IPS-18c (cell line): ENCODE measurements around the gene MYO7B.

Source experiments
- H3K4me3 ChIP-seq: 2 replicates; pipeline ENCODE4 v1.7.0; 2013; ENCODE audit warnings: low read depth, mild to moderate bottlenecking, low read length, moderate library complexity; ENCODE audit not compliant: insufficient read depth
- H3K9me3 ChIP-seq: one replicate; pipeline ENCODE4 v1.6.1; 2013; ENCODE audit warnings: mild to moderate bottlenecking, low read length, moderate library complexity; ENCODE audit not compliant: control insufficient read depth, insufficient read depth

The MYO7B gene

DNA sequence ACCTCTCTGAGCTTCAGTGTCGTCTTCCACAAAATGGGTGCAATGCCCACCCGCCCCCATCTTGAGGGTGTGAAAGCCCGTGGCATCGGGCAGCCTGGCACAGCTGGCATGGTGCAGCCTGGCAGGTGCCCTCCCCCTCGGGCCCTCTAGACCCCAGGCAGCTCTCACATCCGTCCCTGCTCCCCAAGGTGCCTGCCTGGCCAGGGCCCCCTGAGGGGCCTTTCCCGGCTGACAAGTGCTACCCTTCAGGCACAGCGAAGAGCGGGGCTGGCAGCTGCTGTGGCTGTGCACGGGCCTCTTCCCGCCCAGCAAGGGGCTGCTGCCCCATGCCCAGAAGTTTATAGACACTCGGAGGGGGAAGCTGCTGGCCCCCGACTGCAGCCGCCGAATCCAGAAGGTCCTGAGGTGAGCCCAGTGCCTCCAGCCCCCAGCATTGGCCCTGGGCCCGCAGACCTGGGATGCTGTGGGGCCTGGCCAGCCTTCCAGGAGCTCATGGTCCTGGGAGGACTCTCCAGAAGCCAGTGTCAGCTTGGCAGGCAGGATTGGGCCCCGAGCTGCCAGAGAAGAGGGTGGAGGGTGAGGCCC is 96.6 kb downstream of the MYO7B start:
- Histone ChIP-seq H3K4me3 (no peak overlapping the region), H3K9me3 (no peaks in the 10 kb centered on the region)

DNA sequence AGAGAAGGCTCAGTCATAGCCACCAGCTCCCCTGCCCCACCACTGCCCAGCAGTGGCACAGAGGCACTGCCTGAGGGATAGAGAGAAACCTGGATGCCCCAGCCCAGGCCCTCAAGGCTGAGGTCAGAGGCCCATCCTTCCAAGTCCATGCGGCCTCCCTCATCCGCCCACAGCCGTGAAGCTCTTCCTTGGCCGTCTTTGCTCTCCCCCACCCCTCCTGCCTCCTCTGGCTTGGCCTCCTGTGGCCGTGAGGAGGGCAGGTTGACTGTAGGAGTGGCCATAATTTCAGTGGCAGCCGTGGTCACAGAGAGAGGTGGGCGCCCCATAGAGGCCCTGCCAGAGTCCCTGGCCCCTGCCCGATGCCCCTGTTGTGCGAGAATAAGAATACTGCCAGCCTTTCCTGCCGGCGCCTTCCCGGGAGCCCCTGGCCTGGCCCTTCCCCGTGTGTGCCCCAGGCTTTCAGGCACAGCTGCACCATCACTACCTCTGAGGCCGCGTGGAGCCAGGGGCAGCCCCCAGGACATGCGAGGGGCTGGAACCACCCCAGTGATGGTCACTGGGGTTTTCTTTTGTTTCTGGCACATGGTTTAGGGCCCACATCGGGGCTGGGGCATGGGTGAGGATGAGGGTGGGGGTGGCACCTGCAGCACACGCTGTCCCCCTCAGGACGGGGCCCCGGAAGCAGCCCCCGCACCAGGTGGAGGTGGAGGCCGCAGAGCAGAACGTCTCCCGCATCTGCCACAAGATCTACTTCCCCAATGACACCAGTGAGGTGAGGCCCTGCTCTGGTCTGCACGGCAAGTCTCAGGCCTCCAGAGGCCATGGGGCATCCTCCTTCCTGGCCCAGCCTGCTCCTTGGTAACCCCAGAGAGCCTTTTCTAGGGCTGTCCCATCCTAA is 97.4 kb downstream of the MYO7B start:
- Histone ChIP-seq H3K9me3 (no peaks in the 10 kb centered on the region), H3K4me3 (no peak overlapping the region)

DNA sequence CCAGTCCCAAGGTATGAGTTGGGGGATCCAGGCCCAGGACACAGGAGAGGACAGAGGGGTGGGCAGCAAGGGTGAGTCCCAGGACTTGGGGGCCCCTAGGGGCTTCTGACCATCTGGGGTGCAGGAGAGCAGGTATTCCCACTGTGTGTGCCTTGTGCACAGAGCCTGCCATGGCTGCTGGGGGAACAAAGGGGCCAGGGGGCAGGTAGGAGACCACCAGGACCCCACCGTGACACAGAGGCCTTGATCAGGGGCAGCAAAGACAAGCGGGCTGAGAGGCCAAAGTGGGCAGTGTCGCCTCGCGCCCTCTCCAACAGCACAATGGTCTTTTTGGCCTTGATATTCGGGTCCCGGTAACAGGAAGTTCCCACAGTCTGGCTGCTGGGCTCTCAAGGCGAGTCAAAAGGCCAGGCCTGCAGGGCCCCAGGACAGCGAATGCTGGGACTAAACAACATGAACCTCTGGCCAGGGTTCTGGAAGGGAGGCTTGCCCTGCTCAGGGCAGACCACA is 98.1 kb downstream of the MYO7B start:
- Histone ChIP-seq H3K9me3 (no peaks in the 10 kb centered on the region), H3K4me3 (no peak overlapping the region)

DNA sequence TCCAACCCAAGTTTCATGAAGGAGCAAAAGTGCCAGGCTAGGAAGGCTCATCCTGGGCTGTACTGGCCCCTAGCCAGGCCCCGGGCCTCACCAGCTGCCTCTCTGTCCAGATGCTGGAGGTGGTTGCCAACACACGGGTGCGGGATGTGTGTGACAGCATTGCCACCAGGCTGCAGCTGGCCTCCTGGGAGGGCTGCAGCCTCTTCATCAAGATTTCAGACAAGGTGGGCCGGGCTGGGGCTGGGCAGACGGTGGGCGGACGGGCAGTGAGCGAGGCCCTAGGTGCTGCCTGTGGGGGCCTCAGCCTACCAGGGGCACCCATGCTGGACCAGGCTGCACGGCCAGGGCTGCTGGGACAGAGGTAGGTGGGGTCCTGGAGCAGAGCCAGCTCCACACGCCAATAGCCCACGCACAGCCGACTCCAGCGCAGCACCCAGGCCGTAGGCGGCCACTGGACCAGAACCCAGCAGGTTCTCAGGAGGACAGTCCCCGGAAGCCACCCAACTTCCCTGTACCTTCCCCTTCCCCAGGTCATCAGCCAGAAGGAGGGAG is 98.7 kb downstream of the MYO7B start:
- no peak overlapping the region for H3K4me3 ChIP-seq
- H3K9me3 ChIP-seq: no peaks in the 10 kb centered on the region

DNA sequence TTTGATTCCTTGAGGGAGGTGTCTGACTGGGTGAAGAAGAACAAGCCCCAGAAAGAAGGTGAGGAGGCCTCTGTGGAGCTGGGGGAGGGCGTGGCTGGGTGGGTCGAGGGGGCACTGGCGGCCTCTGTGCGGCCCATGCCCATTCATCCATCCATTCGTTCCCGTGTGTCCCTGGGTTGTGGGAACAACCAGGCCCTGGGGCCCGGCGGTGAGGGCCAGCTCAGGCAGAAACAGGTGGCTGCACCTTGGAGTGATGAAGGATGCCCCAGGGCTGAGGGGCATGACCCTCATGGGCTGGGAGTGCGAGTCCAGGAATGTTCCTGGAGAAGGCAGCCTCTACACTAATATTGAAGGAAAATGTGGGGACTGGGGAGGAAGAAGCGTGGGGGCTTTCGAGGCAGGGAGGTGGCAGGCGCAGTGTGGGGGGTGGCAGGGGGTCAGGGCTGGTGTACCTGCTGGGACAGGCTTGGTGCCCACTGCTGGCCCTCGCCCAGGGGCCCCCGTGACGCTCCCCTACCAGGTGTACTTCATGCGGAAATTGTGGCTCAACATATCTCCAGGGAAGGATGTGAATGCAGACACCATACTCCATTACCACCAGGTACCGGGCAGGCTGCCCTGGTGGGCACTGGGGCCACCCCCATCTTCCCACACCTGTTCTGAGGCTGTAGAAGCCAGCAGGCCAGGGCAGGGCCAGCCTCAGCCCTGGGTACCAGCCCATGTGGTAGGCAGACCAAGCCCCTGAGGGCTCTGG is 99.3 kb downstream of the MYO7B start:
- Histone ChIP-seq H3K4me3 (no peak overlapping the region), H3K9me3 (no peaks in the 10 kb centered on the region)

DNA sequence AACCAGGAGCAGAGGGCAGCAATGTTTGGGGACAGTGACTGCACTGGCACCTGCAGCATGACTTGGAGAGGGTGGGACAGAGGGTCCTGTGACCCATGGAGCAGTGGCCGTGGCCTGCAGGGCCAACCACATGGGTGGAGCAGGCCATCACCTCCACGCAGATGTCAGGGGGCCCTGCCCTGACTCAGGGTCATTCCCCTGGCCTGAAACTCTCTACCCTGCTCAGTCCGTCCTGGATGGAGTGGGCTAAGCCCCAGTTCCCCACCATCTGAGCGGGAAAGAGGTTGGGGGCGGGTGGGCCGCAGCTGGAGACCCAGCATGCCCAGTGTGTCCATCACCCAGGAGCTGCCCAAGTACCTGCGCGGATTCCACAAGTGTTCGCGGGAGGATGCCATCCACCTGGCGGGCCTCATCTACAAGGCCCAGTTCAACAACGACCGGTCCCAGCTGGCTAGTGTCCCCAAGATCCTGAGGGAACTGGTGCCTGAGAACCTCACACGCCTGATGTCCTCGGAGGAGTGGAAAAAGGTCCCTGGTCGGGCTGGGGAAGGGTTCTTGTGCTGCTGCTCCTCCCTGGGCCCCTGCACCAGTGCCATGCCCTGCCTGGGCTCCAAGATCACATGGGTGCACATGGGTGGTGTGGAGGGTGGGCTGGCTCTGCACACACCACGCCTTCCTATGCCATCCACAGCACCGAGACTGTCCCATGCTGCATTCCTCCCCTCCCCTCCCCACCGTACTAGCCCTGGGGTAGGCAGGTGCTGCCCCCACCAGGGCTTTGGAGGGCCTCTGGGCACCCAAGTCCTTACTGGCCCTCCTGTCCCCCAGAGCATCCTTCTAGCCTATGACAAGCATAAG is 100.1 kb downstream of the MYO7B start:
- no peak overlapping the region for H3K4me3 ChIP-seq
- H3K9me3 ChIP-seq: no peaks in the 10 kb centered on the region

DNA sequence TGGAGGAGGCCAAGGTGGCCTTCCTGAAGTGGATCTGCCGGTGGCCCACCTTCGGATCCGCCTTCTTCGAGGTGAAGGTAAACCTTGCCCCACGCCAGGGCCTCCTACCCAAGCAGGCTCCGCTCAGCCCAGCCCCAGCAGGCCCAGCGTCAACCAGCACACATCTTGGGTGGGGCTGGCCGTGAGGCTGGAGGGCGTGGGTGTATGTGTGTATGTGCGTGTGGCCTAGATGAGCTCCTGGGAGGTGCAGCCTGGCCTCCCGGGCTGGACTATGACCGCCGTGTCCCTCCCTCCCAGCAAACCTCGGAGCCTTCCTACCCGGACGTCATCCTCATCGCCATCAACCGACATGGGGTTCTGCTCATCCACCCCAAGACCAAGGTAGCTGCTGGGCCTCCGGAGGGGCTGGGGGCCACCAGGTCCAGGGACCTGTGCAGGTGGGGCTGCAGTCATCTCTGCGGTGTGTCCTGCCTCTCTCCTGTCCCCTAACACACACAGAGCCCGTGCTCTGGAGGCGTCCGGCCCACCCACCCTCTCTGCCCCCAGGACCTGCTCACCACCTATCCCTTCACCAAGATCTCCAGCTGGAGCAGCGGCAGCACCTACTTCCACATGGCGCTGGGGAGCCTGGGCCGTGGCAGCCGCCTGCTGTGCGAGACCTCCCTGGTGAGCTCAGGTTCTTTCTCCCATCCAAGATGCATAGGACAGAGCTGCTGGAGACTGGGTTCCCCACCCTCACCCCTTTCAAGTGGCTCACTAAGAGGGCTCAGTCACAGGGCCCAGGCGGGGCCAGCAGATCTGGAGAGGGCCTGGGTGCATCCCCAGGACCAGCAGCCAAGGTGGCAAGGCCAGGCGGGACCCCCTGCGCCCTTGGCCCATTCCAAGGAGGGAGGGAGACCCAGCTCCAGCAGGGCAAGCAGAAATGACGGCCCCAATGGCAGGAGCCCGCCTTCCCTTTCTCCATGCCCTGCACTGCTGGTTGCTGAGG is 101.1 kb downstream of the MYO7B start:
- Histone ChIP-seq H3K9me3 (no peaks in the 10 kb centered on the region), H3K4me3 (no peak overlapping the region)

DNA sequence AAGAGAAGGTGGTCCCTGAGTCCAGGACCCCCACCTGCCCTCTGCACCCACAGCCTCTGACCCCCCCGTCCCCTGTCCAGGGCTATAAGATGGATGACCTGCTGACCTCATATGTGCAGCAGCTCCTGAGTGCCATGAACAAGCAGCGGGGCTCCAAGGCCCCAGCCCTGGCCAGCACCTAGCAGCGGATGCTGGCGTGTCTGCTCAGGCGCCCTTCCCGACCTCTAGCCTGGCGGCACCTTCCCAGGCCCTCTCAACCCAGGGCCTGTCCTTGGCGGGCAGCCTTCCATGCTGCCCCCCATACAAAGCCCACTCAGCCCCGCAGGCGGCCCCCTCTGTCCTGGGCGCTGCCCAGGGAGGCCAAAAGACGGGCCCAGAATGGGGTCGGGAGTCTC is 101.8 kb downstream of the MYO7B start:
- Histone ChIP-seq H3K4me3 (no peak overlapping the region), H3K9me3 (no peaks in the 10 kb centered on the region)

DNA sequence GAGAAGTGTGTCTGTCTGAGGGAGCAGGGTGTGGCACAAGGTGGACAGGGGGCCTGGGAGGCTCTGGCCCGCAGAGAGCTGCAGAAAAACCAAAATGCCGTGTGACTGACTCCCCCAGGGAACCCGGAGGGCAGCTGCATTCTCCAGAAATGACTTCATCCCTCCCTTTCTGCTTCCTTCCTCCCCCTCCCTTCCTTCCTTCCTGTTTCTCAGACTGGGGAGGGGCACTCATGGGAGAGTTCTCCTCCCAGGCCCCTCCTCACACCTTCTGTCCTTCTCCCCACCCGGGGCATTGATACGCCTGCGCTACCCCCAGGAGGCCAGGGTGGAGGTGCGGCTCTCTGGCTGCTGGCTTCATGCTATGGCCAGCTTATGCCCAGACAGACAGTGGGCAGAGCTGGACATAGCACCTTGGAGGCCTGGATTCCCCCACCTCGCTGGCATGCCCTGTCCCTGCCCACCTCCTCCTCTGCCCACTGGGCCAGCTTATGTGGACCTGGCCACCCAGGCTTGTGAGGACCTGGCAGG is 102.3 kb downstream of the MYO7B start:
- Histone ChIP-seq H3K9me3 (no peaks in the 10 kb centered on the region), H3K4me3 (no peak overlapping the region)

DNA sequence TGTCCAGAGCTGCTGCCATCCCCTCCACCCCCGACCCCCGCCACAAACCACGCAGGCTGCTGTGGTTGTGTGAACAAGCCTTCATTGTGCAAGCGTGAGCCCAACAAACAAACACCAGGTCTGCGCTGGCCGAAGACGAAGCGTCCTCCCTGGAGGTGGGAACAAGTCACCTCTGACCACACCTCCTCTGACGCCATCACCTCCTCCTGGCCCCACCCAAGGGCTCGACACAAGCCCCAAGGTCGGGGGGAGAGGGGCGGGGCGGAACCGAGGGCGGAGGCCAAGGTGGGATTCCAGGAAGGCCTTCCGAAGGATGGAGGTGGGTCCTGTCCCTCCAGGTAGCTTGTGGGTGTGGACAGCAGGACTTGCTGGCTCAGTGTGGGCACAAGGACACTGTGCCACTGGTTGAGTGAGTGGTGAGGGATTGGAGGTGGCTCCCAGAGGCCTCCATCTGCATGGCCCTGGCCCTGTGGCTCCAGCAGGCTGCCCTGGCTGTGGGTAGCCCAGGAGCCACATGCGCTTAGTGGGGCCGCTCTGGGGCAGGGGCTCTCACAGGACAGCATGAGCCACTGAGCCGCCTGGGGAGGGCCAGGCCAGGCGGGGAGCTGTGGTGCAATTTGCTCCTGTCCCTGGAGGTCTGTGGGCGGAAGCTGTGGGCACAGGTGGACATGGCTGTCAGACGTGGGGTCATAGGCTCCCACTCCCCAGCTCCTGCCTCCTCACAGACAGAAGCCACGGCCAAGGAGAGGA is 103.1 kb downstream of the MYO7B start:
- no peak overlapping the region for H3K4me3 ChIP-seq
- no peaks in the 10 kb centered on the region for H3K9me3 ChIP-seq

DNA sequence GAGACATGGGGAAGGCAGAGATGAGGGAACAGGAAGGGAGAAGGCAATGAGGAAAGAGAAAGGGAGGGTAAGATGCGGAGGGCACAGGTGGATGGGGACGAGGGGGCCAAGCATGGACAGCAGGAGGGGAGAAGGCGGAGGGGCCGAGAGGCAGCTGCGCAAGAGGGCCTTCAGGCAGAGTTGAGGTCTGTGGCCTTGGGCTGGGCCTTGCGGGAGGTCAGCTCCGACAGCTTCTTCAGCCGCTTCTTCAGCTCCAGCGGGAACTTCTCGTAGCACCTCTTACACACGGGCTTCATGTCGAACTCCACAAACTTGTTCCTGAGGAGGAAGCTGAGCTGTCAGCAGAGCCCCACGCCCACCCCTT is 103.6 kb downstream of the MYO7B start:
- Histone ChIP-seq H3K9me3 (no peaks in the 10 kb centered on the region), H3K4me3 (no peak overlapping the region)

DNA sequence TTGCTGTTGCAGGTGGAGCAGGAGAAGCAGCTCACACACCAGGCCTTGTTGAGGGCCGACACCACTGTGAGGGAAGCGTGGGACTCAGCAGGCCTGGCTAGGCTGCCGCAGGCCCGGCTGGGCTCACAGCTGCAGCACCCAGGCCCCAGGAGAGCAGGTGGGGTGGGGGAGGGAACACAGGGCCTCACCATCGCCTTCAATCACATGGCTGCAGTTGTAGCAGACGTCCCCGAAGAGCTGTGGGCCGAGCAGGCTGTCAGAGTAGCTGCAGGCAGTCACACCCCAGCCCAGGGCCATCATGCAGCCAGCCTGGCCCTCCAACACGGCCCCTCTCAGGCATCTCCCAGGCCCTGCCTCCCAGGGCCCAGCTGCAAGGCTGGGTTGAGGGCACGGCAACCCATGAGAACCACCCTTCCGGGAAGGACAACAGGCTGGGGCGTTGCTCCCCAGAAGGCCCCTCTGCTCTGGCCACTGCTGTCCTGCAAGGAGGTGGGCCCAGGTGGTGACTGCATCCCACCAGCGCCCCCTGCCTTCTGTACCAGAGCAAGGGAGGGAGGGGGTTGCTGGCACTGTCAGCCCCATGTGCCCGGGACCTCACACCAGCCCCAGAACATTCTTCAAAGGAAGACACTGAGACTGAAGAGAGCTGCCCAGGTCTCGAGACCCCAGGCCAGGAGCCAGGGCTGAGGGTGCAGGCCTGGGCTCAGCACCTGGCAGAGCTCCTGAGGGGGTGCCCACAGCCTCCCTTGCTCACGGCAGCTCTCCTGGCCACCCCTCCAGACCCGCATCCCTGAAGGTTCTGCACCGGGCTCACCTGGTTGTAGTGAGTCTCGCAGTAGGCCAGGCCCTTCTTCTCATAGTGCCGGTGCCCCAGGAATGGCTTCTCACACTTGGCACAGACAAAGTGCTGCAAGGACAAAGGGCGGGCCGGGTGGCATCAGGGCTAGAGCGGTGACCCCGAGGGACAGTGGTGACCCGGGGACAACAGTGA is 104.9 kb downstream of the MYO7B start:
- Histone ChIP-seq H3K4me3 (no peak overlapping the region), H3K9me3 (no peaks in the 10 kb centered on the region)

DNA sequence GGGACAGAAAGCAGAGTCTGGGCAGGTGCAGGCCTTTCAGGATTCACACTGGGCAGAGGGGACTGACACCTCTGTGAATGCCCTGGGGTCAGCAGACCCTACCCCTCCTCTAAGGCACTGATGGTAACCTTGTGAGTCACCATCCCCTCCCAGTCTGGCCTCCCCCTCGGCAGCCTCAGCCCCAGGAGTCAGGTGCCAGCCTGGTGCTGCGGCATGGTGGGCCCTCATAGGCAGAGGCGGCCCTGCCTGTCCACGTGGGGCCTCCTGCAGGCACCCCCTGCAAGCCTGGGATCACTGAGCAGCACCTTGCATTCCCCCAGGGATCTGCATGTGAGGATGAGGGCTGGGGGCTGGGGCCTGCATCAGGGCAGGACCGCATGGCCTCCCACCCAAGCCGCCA is 105.7 kb downstream of the MYO7B start:
- H3K4me3 ChIP-seq: no peak overlapping the region

DNA sequence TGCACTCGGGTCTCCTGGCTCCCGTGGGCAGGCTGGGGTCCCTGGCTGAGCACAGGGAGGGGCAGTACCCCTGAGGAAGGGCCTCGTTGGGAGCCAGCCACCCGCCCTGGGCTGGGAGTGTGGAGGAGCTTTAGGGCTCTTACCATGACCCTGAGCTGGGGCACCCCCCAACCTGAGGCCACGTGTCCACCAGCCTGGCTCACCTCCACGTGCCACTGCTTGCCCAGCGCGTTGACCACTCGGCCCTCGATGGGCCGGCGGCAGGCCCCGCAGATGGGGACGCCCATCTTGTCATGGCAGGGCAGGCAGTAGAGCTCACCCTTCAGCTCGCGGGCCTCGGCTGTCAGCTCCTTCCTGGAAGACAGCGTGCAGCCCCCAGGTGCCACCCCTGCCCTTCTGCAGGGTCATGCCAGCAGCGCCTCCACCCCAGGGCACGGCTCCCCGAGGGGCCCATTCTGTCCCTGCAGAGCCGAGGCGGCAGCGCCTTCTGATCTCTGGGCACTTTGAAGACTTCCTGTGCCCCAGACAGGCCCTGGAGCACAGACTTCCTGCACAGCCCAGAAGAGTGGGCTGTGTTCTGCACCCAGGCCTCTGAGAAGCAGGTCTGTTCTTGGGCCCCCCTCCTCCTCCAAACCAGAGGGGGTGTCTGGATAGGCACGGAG is 106.5 kb downstream of the MYO7B start:
- H3K9me3 ChIP-seq: no peaks in the 10 kb centered on the region
- no peak overlapping the region for H3K4me3 ChIP-seq

More for the DNA sequence above, 105.7 kb downstream of the MYO7B start:
- H3K9me3 ChIP-seq: no peaks in the 10 kb centered on the region
